ENCODE measurements around the gene PRKAA1. TPM values are rescaled to one million over a fixed set of nuclear protein-coding genes. Genes with fewer than 3 reads are reported as not detected.

Gene PRKAA1
- total and polyA plus RNA-seq, 2 of the 4 experiments (the other 2 are of a cell fraction), result 47.7 to 94.1 TPM

DNA sequence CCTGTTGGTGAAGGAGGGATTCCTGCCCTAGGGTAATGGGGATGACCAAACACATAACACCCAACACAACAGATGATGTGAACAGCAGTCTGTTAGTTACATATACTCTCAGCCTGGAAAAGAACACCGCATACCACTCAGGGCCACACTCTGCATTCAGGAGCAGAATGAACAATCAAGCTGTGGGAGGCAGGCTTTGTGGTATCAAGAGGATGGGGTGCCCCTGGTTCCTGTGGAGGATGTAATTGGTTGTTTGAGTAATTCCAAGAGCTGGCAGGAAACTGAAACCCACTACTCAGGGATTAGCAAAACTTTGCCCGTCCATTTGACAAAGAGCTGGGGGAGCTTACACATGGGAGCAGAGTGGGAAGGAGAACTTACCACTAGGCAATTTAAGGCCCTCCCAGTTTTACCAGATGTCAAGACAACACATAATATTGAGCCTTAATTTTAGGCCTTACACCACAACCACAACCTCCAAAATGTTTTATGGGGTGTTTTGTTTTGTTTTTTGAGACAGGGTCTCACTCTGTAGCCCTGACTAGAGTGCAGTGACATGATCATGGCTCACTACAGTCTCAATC lies 15.6 kb upstream of the PRKAA1 start:
- CTCF ChIA-PET, result no interaction called here
- Histone ChIP-seq H4K91ac (ENCODE audit: insufficient read depth, low read depth, low read length) (no peak overlapping the region), H2BK5ac (ENCODE audit: low read depth, low read length, poor library complexity, severe bottlenecking) (no peak overlapping the region), H3K18ac (ENCODE audit: low read depth, low read length) (no peak overlapping the region), H2BK15ac (ENCODE audit: low read depth, low read length) (no peak overlapping the region), H3K9me1 (ENCODE audit: insufficient read depth, low read length) (no peaks in the 10 kb centered on the region), H2AK9ac (replicated peaks; ENCODE audit: low read depth, low read length, poor library complexity) (no peak overlapping the region), H3K36me3 (ENCODE audit: control insufficient read depth, insufficient read depth, low read length) (no peaks in the 10 kb centered on the region), H3K14ac (replicated peaks; ENCODE audit: low read depth, low read length) (no peak overlapping the region), H4K5ac (ENCODE audit: low read depth, low read length) (no peak overlapping the region), H3K56ac (ENCODE audit: extremely low read depth, insufficient read depth, low read length) (no peak overlapping the region), H3K4me3 (ENCODE audit: insufficient read depth, low read depth, low read length) (no peak overlapping the region), H3K23ac (ENCODE audit: low read depth, low read length) (no peak overlapping the region), H4K20me1 (ENCODE audit: insufficient read depth, low read length) (no peaks in the 10 kb centered on the region), H3K9ac (ENCODE audit: low read depth, low read length) (no peak overlapping the region), H2BK120ac (ENCODE audit: low read depth, low read length) (no peak overlapping the region), H2AFZ (replicated peaks; ENCODE audit: low read length, poor library complexity) (no peak overlapping the region), H3K4me2 (ENCODE audit: low read depth, low read length) (no peak overlapping the region), H4K8ac (ENCODE audit: low read depth in 2 of 2, low read length in 2 of 2) (no peak overlapping the region), H3K9me3 (ENCODE audit: control insufficient read depth, insufficient read depth, low read length) (no peaks in the 10 kb centered on the region), H3K4ac (ENCODE audit: low read depth, low read length) (no peak overlapping the region), H2BK20ac (ENCODE audit: low read depth, low read length) (no peak overlapping the region), H3K4me1 (ENCODE audit: control insufficient read depth, insufficient read depth, low read length) (peaks cover under 1% of the 10 kb centered on the region), H2AK5ac (ENCODE audit: low read depth, low read length) (no peak overlapping the region), H3K27me3 (ENCODE audit: control insufficient read depth, insufficient read depth, low read length) (no peaks in the 10 kb centered on the region), H3K27ac (ENCODE audit: insufficient read depth, low read length) (no peak overlapping the region), H3K79me1 (ENCODE audit: low read depth in 1 of 2, low read length in 2 of 2) (no peaks in the 10 kb centered on the region; a peak in 1 of 4 replicates)
- BruUV-seq (replicated peaks), result no TSS peak
- intact Hi-C loops (cut with micrococcal nuclease), result no loop called here
- POLR2A ChIA-PET (ENCODE audit: unreplicated experiment), result no interaction called here
- dilution Hi-C loops (cut with HindIII; ENCODE audit: low sequenced_read_pairs, unreplicated experiment), result no loop called here
- no peak for TF ChIP-seq CEBPB (IDR thresholded peaks at IDR 0.05; ENCODE audit: low read depth, low read length)
- no peak for TF ChIP-seq CTCF (conservative IDR thresholded peaks at IDR 0.05; ENCODE audit: low read depth, low read length)
- no peak for TF ChIP-seq USF2 (IDR thresholded peaks at IDR 0.05; ENCODE audit: low read depth, low read length)
- TF ChIP-seq SMC3 (IDR thresholded peaks at IDR 0.05; ENCODE audit: low read depth, low read length), result no peak
- TF ChIP-seq ELK1 (IDR thresholded peaks at IDR 0.05; ENCODE audit: borderline replicate concordance, low read depth, low read length), result no peak
- TF ChIP-seq RCOR1 (IDR thresholded peaks at IDR 0.05; ENCODE audit: insufficient replicate concordance, low read length), result no peak
- no peak for TF ChIP-seq MAFK (IDR thresholded peaks at IDR 0.05; ENCODE audit: low read depth, low read length)
- TF ChIP-seq BHLHE40 (IDR thresholded peaks at IDR 0.05; ENCODE audit: low read depth, low read length), result no peak
- TF ChIP-seq RFX5 (IDR thresholded peaks at IDR 0.05; ENCODE audit: low read depth, low read length), result no peak
- TF ChIP-seq RAD21 (IDR thresholded peaks at IDR 0.05; ENCODE audit: low read length), result no peak
- no peak for TF ChIP-seq POLR2A (IDR thresholded peaks at IDR 0.05; ENCODE audit: low read depth, low read length)
- no peak for TF ChIP-seq FOS (IDR thresholded peaks at IDR 0.05; ENCODE audit: low read depth, low read length)
- no peak for TF ChIP-seq NFE2L2 (IDR thresholded peaks at IDR 0.05; ENCODE audit: low read depth, low read length)
- ATAC-seq (ENCODE audit: low read depth) (no peak; the same call in 1 of the 2 replicates), DNase-seq (no peak)
- in situ Hi-C loops (cut with MboI; ENCODE audit: low sequenced_read_pairs), result no loop called here
- WGBS, 2 experiments (ENCODE audit: extremely low coverage in 2 of 2, insufficient read length in 1 of 2), result no CpG with 5 or more reads among the region's 2 CpGs
